ENCODE data around the gene WRAP73. TPM values are rescaled to one million over a fixed set of nuclear protein-coding genes. Genes with fewer than 3 reads are reported as not detected.

The WRAP73 gene
- total RNA-seq, 2 donors from 2014 or later = 26.5 to 38.6 TPM

GRCh38 chr1:3673381-3674099 lies 23.6 kb upstream of the WRAP73 start:
- Mint-ChIP-seq H3K9me3 (no peaks in the 10 kb centered on the region), H3K27ac (no peak overlapping the region), H3K36me3 (no peaks in the 10 kb centered on the region)
- ATAC-seq (no peak), DNase-seq (ENCODE audit: low spot score in 2 of 2) (no peak)

GRCh38 chr1:3672971-3673361 lies 23.1 kb upstream of the WRAP73 start:
- Mint-ChIP-seq H3K9me3 (no peaks in the 10 kb centered on the region), H3K36me3 (no peaks in the 10 kb centered on the region), H3K27ac (no peak overlapping the region)
- ATAC-seq (no peak), DNase-seq (ENCODE audit: low spot score in 2 of 2) (no peak)

- ATAC-seq (no peak), DNase-seq (ENCODE audit: low spot score in 2 of 2) (no peak)
- no peaks in the 10 kb centered on the region for H3K36me3 Mint-ChIP-seq
- no peak overlapping the region for H3K27ac Mint-ChIP-seq
- H3K9me3 Mint-ChIP-seq = no peaks in the 10 kb centered on the region
Observed at GRCh38 chr1:3672231-3672970, 22.5 kb upstream of the WRAP73 start.

- H3K27ac Mint-ChIP-seq = peak overlapping the region in 1 of 2 donors; percentile 14
- DNase-seq (ENCODE audit: low spot score in 2 of 2) (no peak), ATAC-seq (no peak)
- H3K9me3 Mint-ChIP-seq = no peaks in the 10 kb centered on the region
- H3K36me3 Mint-ChIP-seq = no peaks in the 10 kb centered on the region
Observed at GRCh38 chr1:3671371-3672180, 21.7 kb upstream of the WRAP73 start.

- no peaks in the 10 kb centered on the region for H3K36me3 Mint-ChIP-seq
- DNase-seq (ENCODE audit: low spot score in 2 of 2) (no peak), ATAC-seq (no peak)
- H3K9me3 Mint-ChIP-seq = no peaks in the 10 kb centered on the region
- no peak overlapping the region for H3K27ac Mint-ChIP-seq
Observed at GRCh38 chr1:3670823-3671265, 20.9 kb upstream of the WRAP73 start.

- Mint-ChIP-seq H3K9me3 (no peaks in the 10 kb centered on the region), H3K36me3 (no peaks in the 10 kb centered on the region), H3K27ac (no peak overlapping the region)
- no peak for ATAC-seq
- DNase-seq (ENCODE audit: low spot score in 2 of 2) = no peak
Observed at GRCh38 chr1:3669971-3670431, 20.1 kb upstream of the WRAP73 start.

- ATAC-seq (no peak), DNase-seq (ENCODE audit: low spot score in 2 of 2) (no peak)
- no peaks in the 10 kb centered on the region for H3K36me3 Mint-ChIP-seq
- H3K27ac Mint-ChIP-seq = no peak overlapping the region
- no peaks in the 10 kb centered on the region for H3K9me3 Mint-ChIP-seq
Observed at GRCh38 chr1:3669421-3669821, 19.5 kb upstream of the WRAP73 start.

GRCh38 chr1:3668585-3669300 lies 18.8 kb upstream of the WRAP73 start:
- Mint-ChIP-seq H3K36me3 (no peaks in the 10 kb centered on the region), H3K9me3 (no peaks in the 10 kb centered on the region), H3K27ac (no peak overlapping the region)
- no peak for ATAC-seq
- no peak for DNase-seq (ENCODE audit: low spot score in 2 of 2)

GRCh38 chr1:3668148-3668547 lies 18.2 kb upstream of the WRAP73 start:
- ATAC-seq (no peak), DNase-seq (ENCODE audit: low spot score in 2 of 2) (no peak)
- H3K27ac Mint-ChIP-seq = no peak overlapping the region
- H3K9me3 Mint-ChIP-seq = no peaks in the 10 kb centered on the region
- no peaks in the 10 kb centered on the region for H3K36me3 Mint-ChIP-seq

GRCh38 chr1:3664700-3665375 lies 14.9 kb upstream of the WRAP73 start:
- no peaks in the 10 kb centered on the region for H3K9me3 Mint-ChIP-seq
- H3K36me3 Mint-ChIP-seq = no peaks in the 10 kb centered on the region
- ATAC-seq (no peak), DNase-seq (ENCODE audit: low spot score in 2 of 2) (no peak)
- no peak overlapping the region for H3K27ac Mint-ChIP-seq

GRCh38 chr1:3663999-3664699 lies 14.2 kb upstream of the WRAP73 start:
- H3K9me3 Mint-ChIP-seq = no peaks in the 10 kb centered on the region
- ATAC-seq (no peak), DNase-seq (ENCODE audit: low spot score in 2 of 2) (no peak)
- no peaks in the 10 kb centered on the region for H3K36me3 Mint-ChIP-seq
- H3K27ac Mint-ChIP-seq = no peak overlapping the region

- H3K36me3 Mint-ChIP-seq = no peaks in the 10 kb centered on the region
- no peak for DNase-seq (ENCODE audit: low spot score in 2 of 2)
Observed at GRCh38 chr1:3662080-3662671, 12.3 kb upstream of the WRAP73 start.

GRCh38 chr1:3661631-3662030 lies 11.7 kb upstream of the WRAP73 start:
- Mint-ChIP-seq H3K27ac (no peak overlapping the region), H3K9me3 (no peaks in the 10 kb centered on the region), H3K36me3 (no peaks in the 10 kb centered on the region)
- ATAC-seq (no peak), DNase-seq (ENCODE audit: low spot score in 2 of 2) (no peak)

More at GRCh38 chr1:3662080-3662671, 12.3 kb upstream of the WRAP73 start:
- no peak overlapping the region for H3K27ac Mint-ChIP-seq
- ATAC-seq = no peak
- H3K9me3 Mint-ChIP-seq = no peaks in the 10 kb centered on the region

GRCh38 chr1:3660704-3661103 lies 10.8 kb upstream of the WRAP73 start:
- DNase-seq (ENCODE audit: low spot score in 2 of 2) (no peak), ATAC-seq (peak in 1 of 2 donors; percentile 28)
- no peak overlapping the region for H3K27ac Mint-ChIP-seq
- H3K36me3 Mint-ChIP-seq = no peaks in the 10 kb centered on the region
- no peaks in the 10 kb centered on the region for H3K9me3 Mint-ChIP-seq

GRCh38 chr1:3659093-3659492 lies 9.2 kb upstream of the WRAP73 start:
- DNase-seq (ENCODE audit: low spot score in 2 of 2) = no peak
- no peak for ATAC-seq
- no peak overlapping the region for H3K27ac Mint-ChIP-seq
- H3K36me3 Mint-ChIP-seq = no peaks in the 10 kb centered on the region
- H3K9me3 Mint-ChIP-seq = no peaks in the 10 kb centered on the region
